Endothelial cell of umbilical vein (primary cell): ENCODE results near the gene GLYATL3. TPM values are rescaled to one million over a fixed set of nuclear protein-coding genes. Genes with fewer than 3 reads are reported as not detected.
A peak's percentile ranks its signal among the peaks of the same experiment; 100 is the strongest.

Source experiments
- BruUV-seq: library from RNA; stranded (reverse); fragments of 400-500 nt; replicated peaks from 2 replicates; lab custom pipeline; 2021; lab: Mats Ljungman, UMichigan
- CTCF ChIA-PET: fragments of 300-600, 350-600 bp; sonication (Branson Sonifier 250); formaldehyde crosslinking; loops from one replicate; lab custom pipeline; 2021; ENCODE audit warnings: antibody characterized with exemption, inconsistent platforms; lab: Charles Lee
- POLR2A ChIA-PET: fragments of 300-600, 350-600 bp; sonication (Branson Sonifier 250); formaldehyde crosslinking; loops from one replicate; lab custom pipeline; 2021; ENCODE audit warnings: antibody characterized with exemption, inconsistent platforms; lab: Charles Lee
- DNase-seq: peaks from one replicate; pipeline ENCODE4 v3.0.0-alpha.2; 2011; ENCODE audit warnings: low read depth, low spot score
- FAIRE-seq: peaks from 2 replicates; lab custom pipeline; 2011; peaks lifted over from hg19 to GRCh38; lab: Jason Lieb, UNC
- H2AFZ ChIP-seq: 2 replicates; pipeline ENCODE4 v1.6.0; 2012; ENCODE audit warnings: low read depth, low read length, control low read depth, inconsistent platforms
- H3K27ac ChIP-seq: 2 replicates; pipeline ENCODE4 v1.5.1; 2011; ENCODE audit warnings: low read depth, mild to moderate bottlenecking, control low read depth, low read length, moderate library complexity; ENCODE audit not compliant: insufficient read depth
- H3K27me3 ChIP-seq, 2 experiments: 2 replicates each; pipeline versions ENCODE4 v1.6.0 to v1.6.1; 2011; ENCODE audit warnings: low read length in 2 of 2, mixed read lengths in 1 of 2; ENCODE audit not compliant: control insufficient read depth in 2 of 2, insufficient read depth in 2 of 2
- H3K36me3 ChIP-seq, 2 experiments: 2 replicates in 1 of 2; 3 replicates in 1 of 2; pipeline ENCODE4 v1.5.1; 2011; ENCODE audit warnings: low read length in 2 of 2, mild to moderate bottlenecking in 1 of 2, moderate library complexity in 1 of 2; ENCODE audit not compliant: control insufficient read depth in 2 of 2, insufficient read depth in 2 of 2; ENCODE audit errors: extremely low read depth in 1 of 2
- H3K4me1 ChIP-seq: 3 replicates; pipeline ENCODE4 v1.5.1; 2011; ENCODE audit warnings: mild to moderate bottlenecking, low read length; ENCODE audit not compliant: control insufficient read depth, insufficient read depth; ENCODE audit errors: extremely low read depth
- H3K4me2 ChIP-seq: 2 replicates; pipeline ENCODE4 v1.6.1; 2011; ENCODE audit warnings: low read length, control low read depth, mixed read lengths; ENCODE audit not compliant: insufficient read depth
- H3K4me3 ChIP-seq, 3 experiments: fragments of 200-600 bp in 1 of 3; sonication (generic), shearing (Covaris generic) in 1 of 3; replicated peaks in 1 of 3; 2 replicates each; pipeline ENCODE4 v1.5.1; 2011 to 2016; ENCODE audit warnings: control low read depth in 3 of 3, low read length in 3 of 3, mild to moderate bottlenecking in 2 of 3, inconsistent platforms in 1 of 3, low read depth in 1 of 3, moderate library complexity in 1 of 3; ENCODE audit not compliant: insufficient read depth in 1 of 3
- H3K79me2 ChIP-seq: 2 replicates; pipeline ENCODE4 v1.6.0; 2012; ENCODE audit warnings: low read length, inconsistent platforms; ENCODE audit not compliant: control insufficient read depth, insufficient read depth
- H3K9ac ChIP-seq: replicated peaks from 2 replicates; pipeline ENCODE3; 2011; ENCODE audit warnings: low read length, control low read depth; ENCODE audit not compliant: insufficient read depth; ENCODE audit errors: extremely low read depth
- H3K9me1 ChIP-seq: replicated peaks from 3 replicates; pipeline ENCODE4 v1.6.0; 2011; ENCODE audit warnings: mild to moderate bottlenecking, low read length; ENCODE audit not compliant: control insufficient read depth, insufficient read depth; ENCODE audit errors: extremely low read depth
- H3K9me3 ChIP-seq: replicated peaks from 2 replicates; pipeline ENCODE4 v1.5.1; 2012; ENCODE audit warnings: low read length, inconsistent platforms; ENCODE audit not compliant: control insufficient read depth, insufficient read depth
- H4K20me1 ChIP-seq: replicated peaks from 2 replicates; pipeline ENCODE3; 2011; ENCODE audit warnings: mild to moderate bottlenecking, low read length; ENCODE audit not compliant: control insufficient read depth, insufficient read depth; ENCODE audit errors: extremely low read depth
- EZH2 ChIP-seq: IDR thresholded peaks from 2 replicates; pipeline ENCODE4 v1.6.1; 2012; ENCODE audit warnings: borderline replicate concordance, low read depth, mild to moderate bottlenecking, moderate library complexity, low read length, inconsistent platforms; ENCODE audit not compliant: severe bottlenecking
- FOS ChIP-seq: IDR thresholded peaks from 2 replicates; pipeline ENCODE4 v1.6.1; 2011; ENCODE audit warnings: mild to moderate bottlenecking, low read length, moderate library complexity, borderline replicate concordance; ENCODE audit not compliant: insufficient read depth
- GATA2 ChIP-seq: IDR thresholded peaks from 2 replicates; pipeline ENCODE4 v1.7.0; 2011; ENCODE audit warnings: low read depth, mild to moderate bottlenecking, moderate library complexity, mixed read lengths, low read length; ENCODE audit not compliant: insufficient read length, insufficient read depth
- JUN ChIP-seq: IDR thresholded peaks from 2 replicates; pipeline ENCODE4 v1.6.1; 2011; ENCODE audit warnings: borderline replicate concordance, low read depth; ENCODE audit not compliant: insufficient read length, insufficient read depth
- MYC ChIP-seq: IDR thresholded peaks from one replicate; pipeline ENCODE4 v1.6.1; 2011; ENCODE audit warnings: mild to moderate bottlenecking, low read depth, low read length
- POLR2A ChIP-seq: IDR thresholded peaks from 2 replicates; pipeline ENCODE4 v1.6.1; 2012; ENCODE audit warnings: low read depth, mild to moderate bottlenecking, control low read depth, low read length
- POLR2AphosphoS5 ChIP-seq: IDR thresholded peaks from 2 replicates; pipeline ENCODE4 v1.6.1; 2012; ENCODE audit warnings: low read depth, mild to moderate bottlenecking, control low read depth, low read length, moderate library complexity; ENCODE audit not compliant: insufficient read depth
- dilution Hi-C: fragments of 300-500 bp; cut with MboI; formaldehyde crosslinking; loops from one replicate; pipeline ENCODE4 v1.15.0; 2019; ENCODE audit warnings: low sequenced_read_pairs; ENCODE audit not compliant: extremely low pct_ligation_motif_present
- intact Hi-C: fragments of 100-400 bp; cut with micrococcal nuclease; formaldehyde crosslinking; loops from one replicate; pipeline ENCODE4 v1.10.0; 2022
- polyA plus RNA-seq, 4 experiments: library from polyadenylated mRNA; depleted of rRNA in 3 of 4; stranded (reverse) in 3 of 4; unstranded in 1 of 4; fragments of >200 nt; gene quantifications; 2 replicates each; pipeline versions ENCODE4 v1.2.1 to v1.2.3, GENCODE V29; 2011 to 2012; ENCODE audit warnings: missing spikeins in 1 of 4
- total RNA-seq: library from RNA; stranded (reverse); gene quantifications from 2 replicates; pipeline ENCODE4 v1.2.3, GENCODE V29; 2021
- TF ChIP-seq, protein P1 (sequence below), 2 donors: IDR thresholded peaks; 1 replicate in 1 of 2; 2 replicates in 1 of 2; pipeline ENCODE4 v1.5.1; 2011; ENCODE audit warnings: low read length in 2 of 2, mild to moderate bottlenecking in 2 of 2, moderate library complexity in 2 of 2, control low read depth in 1 of 2, inconsistent platforms in 1 of 2, low read depth in 1 of 2; ENCODE audit not compliant: insufficient read depth in 1 of 2; ENCODE audit errors: extremely low read depth in 1 of 2
- TF ChIP-seq, protein P2 (sequence below): IDR thresholded peaks from 2 replicates; pipeline ENCODE4 v1.6.1; 2011; ENCODE audit not compliant: insufficient read depth, insufficient read length

Gene GLYATL3
- total and polyA plus RNA-seq, 2 donors (not counting 3 experiments of a cell fraction or from before 2014, with no cell fraction given), result not detected

DNA sequence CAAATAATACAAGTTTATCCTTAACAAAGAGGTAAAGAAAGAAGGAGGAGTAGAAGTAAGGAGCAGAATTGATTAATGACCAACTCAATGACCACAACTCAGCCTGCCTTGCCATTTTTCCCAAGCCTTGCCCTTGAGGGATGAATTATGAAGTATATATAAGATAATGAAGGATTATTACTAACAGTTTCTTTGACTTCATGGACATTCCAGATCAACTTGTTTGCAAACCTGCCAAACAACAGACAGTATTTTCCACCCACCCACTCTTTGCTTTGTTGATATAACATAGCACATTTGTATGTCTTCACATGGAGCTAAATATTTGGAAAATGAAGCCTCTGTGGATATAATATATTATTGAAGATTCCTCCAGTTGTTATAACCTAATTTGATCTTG lies 40.9 kb downstream of the GLYATL3 start:
- no peak overlapping the region for H3K4me2 ChIP-seq
- no peaks in the 10 kb centered on the region for H3K79me2 ChIP-seq
- intact Hi-C loops, result loop anchor here (1.0 kb wide), 1 partner anchor 26 kb away; no protein-coding TSS in a partner anchor
- peak overlapping the region; percentile 18 for H3K27ac ChIP-seq
- H3K36me3 ChIP-seq, result no peaks in the 10 kb centered on the region
- H3K4me3 ChIP-seq, result no peak overlapping the region
- H3K4me1 ChIP-seq, result peaks cover 14% of the 10 kb centered on the region
- POLR2A ChIA-PET, result no interaction called here
- H3K9me1 ChIP-seq, result no peaks in the 10 kb centered on the region
- H3K9me3 ChIP-seq, result no peaks in the 10 kb centered on the region
- CTCF ChIA-PET, result interaction anchor here (1.1 to 7.3 kb wide), 5 partner anchors 9 to 82 kb away, joined by 3 to 56 read pairs (median 9); no protein-coding TSS in a partner anchor
- no peak for DNase-seq
- H3K9ac ChIP-seq, result no peak overlapping the region
- no peaks in the 10 kb centered on the region for H4K20me1 ChIP-seq
- dilution Hi-C loops, result no loop called here
- FAIRE-seq, result no peak
- TF ChIP-seq, protein P1, sequence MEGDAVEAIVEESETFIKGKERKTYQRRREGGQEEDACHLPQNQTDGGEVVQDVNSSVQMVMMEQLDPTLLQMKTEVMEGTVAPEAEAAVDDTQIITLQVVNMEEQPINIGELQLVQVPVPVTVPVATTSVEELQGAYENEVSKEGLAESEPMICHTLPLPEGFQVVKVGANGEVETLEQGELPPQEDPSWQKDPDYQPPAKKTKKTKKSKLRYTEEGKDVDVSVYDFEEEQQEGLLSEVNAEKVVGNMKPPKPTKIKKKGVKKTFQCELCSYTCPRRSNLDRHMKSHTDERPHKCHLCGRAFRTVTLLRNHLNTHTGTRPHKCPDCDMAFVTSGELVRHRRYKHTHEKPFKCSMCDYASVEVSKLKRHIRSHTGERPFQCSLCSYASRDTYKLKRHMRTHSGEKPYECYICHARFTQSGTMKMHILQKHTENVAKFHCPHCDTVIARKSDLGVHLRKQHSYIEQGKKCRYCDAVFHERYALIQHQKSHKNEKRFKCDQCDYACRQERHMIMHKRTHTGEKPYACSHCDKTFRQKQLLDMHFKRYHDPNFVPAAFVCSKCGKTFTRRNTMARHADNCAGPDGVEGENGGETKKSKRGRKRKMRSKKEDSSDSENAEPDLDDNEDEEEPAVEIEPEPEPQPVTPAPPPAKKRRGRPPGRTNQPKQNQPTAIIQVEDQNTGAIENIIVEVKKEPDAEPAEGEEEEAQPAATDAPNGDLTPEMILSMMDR (IDR thresholded peaks at IDR 0.05; ENCODE audit: extremely low read depth in 1 of 2, insufficient read depth in 1 of 2, low read depth in 1 of 2, low read length in 2 of 2), result no peak
- TF ChIP-seq EZH2 (no peak), POLR2AphosphoS5 (no peak), FOS (no peak), MYC (no peak), GATA2 (no peak), JUN (no peak), POLR2A (no peak)
- TF ChIP-seq, protein P2, sequence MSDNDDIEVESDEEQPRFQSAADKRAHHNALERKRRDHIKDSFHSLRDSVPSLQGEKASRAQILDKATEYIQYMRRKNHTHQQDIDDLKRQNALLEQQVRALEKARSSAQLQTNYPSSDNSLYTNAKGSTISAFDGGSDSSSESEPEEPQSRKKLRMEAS, result no peak
- no peak overlapping the region for H2AFZ ChIP-seq
- H3K27me3 ChIP-seq, result no peaks in the 10 kb centered on the region
- BruUV-seq, result no TSS peak
